Measurements from ENCODE around the gene CPA4.

GRCh38 chr7:130344271-130344866, 51.4 kb downstream of the CPA4 start, which contains the start of gene CPA5:
- TF ChIP-seq ZNF317 (CRISPR knock-in tag; IDR thresholded peaks at IDR 0.05), result no peak
- TF ChIP-seq BRF2 (CRISPR knock-in tag; IDR thresholded peaks at IDR 0.05), result no peak
- TF ChIP-seq KDM6A (CRISPR knock-in tag; IDR thresholded peaks at IDR 0.05; ENCODE audit: low read depth), result no peak
- TF ChIP-seq SP1 (IDR thresholded peaks at IDR 0.05), result no peak
- TF ChIP-seq SP1 (CRISPR knock-in tag; IDR thresholded peaks at IDR 0.05), result no peak
- TF ChIP-seq PHB2 (IDR thresholded peaks at IDR 0.05; ENCODE audit: partially characterized antibody), result no peak
- no peak for TF ChIP-seq KDM4B (CRISPR knock-in tag; IDR thresholded peaks at IDR 0.05)
- no peak for TF ChIP-seq REXO4 (CRISPR knock-in tag; IDR thresholded peaks at IDR 0.05; ENCODE audit: borderline replicate concordance)
- no peak for TF ChIP-seq POGZ (CRISPR knock-in tag; IDR thresholded peaks at IDR 0.05)
- TF ChIP-seq ARID3A (IDR thresholded peaks at IDR 0.05; ENCODE audit: low read depth, low read length), result no peak
- no peak for TF ChIP-seq CHD2 (IDR thresholded peaks at IDR 0.05; ENCODE audit: low read depth, low read length)
- no peak for TF ChIP-seq CTCF (CRISPR knock-in tag; IDR thresholded peaks at IDR 0.05)
